Measurements from ENCODE around the gene PACS2.

DNA sequence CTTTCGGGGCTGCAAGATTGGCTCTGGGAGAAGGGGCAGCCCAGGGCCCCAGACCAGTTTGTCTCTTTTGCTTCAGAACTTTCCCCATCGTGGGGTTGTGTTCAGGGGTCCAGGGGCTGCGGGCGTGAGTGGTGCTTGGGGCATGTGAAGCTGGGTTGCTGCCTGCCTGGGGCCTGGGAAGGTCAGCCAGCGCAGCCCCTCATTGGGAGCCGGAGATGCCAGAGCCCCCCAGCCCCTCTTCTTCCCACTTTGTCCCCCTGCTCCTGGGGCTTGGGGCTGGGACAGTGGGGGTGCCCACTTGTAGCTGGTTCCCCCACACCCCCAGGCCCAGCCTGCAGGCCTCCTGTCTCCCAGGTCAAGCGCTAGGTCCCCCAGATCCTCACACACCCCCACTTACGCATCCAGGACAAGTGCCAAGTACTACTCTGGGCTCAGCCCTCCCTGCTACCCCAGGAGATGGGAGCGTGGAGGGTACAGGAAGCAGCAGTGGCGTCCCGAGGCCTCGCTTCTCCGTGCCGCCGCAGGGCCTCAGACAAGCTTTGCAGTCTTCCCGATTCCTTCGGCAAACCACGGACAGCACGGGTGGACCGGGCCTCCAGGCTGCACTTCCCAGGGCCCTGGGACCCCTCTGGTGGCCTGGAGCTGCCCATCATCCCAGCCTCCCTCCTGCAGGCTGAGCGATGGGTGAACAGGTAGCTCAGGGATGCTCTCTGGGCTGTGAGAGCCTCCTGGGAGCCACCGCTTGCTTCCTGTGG, 41.5 kb downstream of the PACS2 start:
- TF ChIP-seq, protein P1, sequence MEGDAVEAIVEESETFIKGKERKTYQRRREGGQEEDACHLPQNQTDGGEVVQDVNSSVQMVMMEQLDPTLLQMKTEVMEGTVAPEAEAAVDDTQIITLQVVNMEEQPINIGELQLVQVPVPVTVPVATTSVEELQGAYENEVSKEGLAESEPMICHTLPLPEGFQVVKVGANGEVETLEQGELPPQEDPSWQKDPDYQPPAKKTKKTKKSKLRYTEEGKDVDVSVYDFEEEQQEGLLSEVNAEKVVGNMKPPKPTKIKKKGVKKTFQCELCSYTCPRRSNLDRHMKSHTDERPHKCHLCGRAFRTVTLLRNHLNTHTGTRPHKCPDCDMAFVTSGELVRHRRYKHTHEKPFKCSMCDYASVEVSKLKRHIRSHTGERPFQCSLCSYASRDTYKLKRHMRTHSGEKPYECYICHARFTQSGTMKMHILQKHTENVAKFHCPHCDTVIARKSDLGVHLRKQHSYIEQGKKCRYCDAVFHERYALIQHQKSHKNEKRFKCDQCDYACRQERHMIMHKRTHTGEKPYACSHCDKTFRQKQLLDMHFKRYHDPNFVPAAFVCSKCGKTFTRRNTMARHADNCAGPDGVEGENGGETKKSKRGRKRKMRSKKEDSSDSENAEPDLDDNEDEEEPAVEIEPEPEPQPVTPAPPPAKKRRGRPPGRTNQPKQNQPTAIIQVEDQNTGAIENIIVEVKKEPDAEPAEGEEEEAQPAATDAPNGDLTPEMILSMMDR (IDR thresholded peaks at IDR 0.05; ENCODE audit: low read depth, low read length), result no peak
- TF ChIP-seq POLR2A (IDR thresholded peaks at IDR 0.05; ENCODE audit: extremely low read depth, insufficient read length) (no peak), MYC (IDR thresholded peaks at IDR 0.05; ENCODE audit: low read depth, low read length) (no peak)
